ENCODE results near the gene CD180. TPM values are rescaled to one million over a fixed set of nuclear protein-coding genes. Genes with fewer than 3 reads are reported as not detected.

Gene CD180
- total RNA-seq, 1 experiment from 2014 or later: not detected

GRCh38 chr5:67147760-67148159 lies 48.8 kb downstream of the CD180 start:
- CTCF ChIA-PET: interaction anchor here (0.8 kb wide), 1 partner anchor 9 kb away, joined by 4 read pairs; no protein-coding TSS in a partner anchor
- no peaks in the 10 kb centered on the region for H4K20me1 ChIP-seq (ENCODE audit: insufficient read depth)

More at GRCh38 chr5:67147760-67148159, 48.8 kb downstream of the CD180 start:
- H3K9me2 ChIP-seq (ENCODE audit: insufficient read depth): no peaks in the 10 kb centered on the region
- ChIA-PET POLR2A (no interaction called here), RAD21 (ENCODE audit: low non-redundant PET in 1 of 2, low total read pairs in 2 of 2, uncharacterized antibody in 2 of 2, unreplicated experiment in 2 of 2) (no interaction called here)
- ATAC-seq (no peak), DNase-seq (ENCODE audit: low read depth, low spot score) (no peak)
- H3K4me3 ChIP-seq (replicated peaks in 1 of 2; ENCODE audit: low read depth in 1 of 2, low read length in 2 of 2): no peak overlapping the region
- H3K36me3 ChIP-seq (ENCODE audit: control insufficient read depth in 1 of 2, insufficient read depth in 2 of 2, low read length in 2 of 2): no peaks in the 10 kb centered on the region
- H3K4me2 ChIP-seq (ENCODE audit: low read length): no peak overlapping the region
- H3K27ac ChIP-seq (ENCODE audit: low read depth, low read length): no peak overlapping the region
- no TSS peak for BruUV-seq (replicated peaks)
- H3K4me1 ChIP-seq (ENCODE audit: control insufficient read depth in 1 of 2, insufficient read depth in 2 of 2, low read length in 2 of 2): no peaks in the 10 kb centered on the region
- TF ChIP-seq YY1 (IDR thresholded peaks at IDR 0.05; ENCODE audit: extremely low read depth, insufficient replicate concordance, low read depth, low read length): no peak
- TF ChIP-seq, protein P1, sequence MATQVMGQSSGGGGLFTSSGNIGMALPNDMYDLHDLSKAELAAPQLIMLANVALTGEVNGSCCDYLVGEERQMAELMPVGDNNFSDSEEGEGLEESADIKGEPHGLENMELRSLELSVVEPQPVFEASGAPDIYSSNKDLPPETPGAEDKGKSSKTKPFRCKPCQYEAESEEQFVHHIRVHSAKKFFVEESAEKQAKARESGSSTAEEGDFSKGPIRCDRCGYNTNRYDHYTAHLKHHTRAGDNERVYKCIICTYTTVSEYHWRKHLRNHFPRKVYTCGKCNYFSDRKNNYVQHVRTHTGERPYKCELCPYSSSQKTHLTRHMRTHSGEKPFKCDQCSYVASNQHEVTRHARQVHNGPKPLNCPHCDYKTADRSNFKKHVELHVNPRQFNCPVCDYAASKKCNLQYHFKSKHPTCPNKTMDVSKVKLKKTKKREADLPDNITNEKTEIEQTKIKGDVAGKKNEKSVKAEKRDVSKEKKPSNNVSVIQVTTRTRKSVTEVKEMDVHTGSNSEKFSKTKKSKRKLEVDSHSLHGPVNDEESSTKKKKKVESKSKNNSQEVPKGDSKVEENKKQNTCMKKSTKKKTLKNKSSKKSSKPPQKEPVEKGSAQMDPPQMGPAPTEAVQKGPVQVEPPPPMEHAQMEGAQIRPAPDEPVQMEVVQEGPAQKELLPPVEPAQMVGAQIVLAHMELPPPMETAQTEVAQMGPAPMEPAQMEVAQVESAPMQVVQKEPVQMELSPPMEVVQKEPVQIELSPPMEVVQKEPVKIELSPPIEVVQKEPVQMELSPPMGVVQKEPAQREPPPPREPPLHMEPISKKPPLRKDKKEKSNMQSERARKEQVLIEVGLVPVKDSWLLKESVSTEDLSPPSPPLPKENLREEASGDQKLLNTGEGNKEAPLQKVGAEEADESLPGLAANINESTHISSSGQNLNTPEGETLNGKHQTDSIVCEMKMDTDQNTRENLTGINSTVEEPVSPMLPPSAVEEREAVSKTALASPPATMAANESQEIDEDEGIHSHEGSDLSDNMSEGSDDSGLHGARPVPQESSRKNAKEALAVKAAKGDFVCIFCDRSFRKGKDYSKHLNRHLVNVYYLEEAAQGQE (IDR thresholded peaks at IDR 0.05; ENCODE audit: low read depth): no peak
- no peak for TF ChIP-seq FOSL1 (IDR thresholded peaks at IDR 0.05; ENCODE audit: low read depth)
- TF ChIP-seq EZH2 (IDR thresholded peaks at IDR 0.05): no peak
- TF ChIP-seq SP1 (IDR thresholded peaks at IDR 0.05; ENCODE audit: low read depth): no peak
- no peak for TF ChIP-seq MAX (IDR thresholded peaks at IDR 0.05)
- TF ChIP-seq EGR1 (IDR thresholded peaks at IDR 0.05; ENCODE audit: low read depth): no peak
- peaks cover 29% of the 10 kb centered on the region for H3K27me3 ChIP-seq (ENCODE audit: insufficient read depth, low read length)
- no peaks in the 10 kb centered on the region for H3K9me3 ChIP-seq (ENCODE audit: control insufficient read depth in 1 of 2, insufficient read depth in 1 of 2, low read depth in 1 of 2, low read length in 2 of 2)
- intact Hi-C loops (cut with micrococcal nuclease): no loop called here
- no peak overlapping the region for H3K9ac ChIP-seq (ENCODE audit: low read length)
- H2AFZ ChIP-seq (ENCODE audit: low read depth, low read length, poor library complexity, severe bottlenecking): no peak overlapping the region
- no peaks in the 10 kb centered on the region for H3K79me2 ChIP-seq (ENCODE audit: insufficient read depth, low read length)

Data from HCT116 (cell line).